Duodenal mucosa (tissue), 2 donors: ENCODE data around the gene HLCS.

Source experiments
- H3K27ac ChIP-seq: one replicate; pipeline ENCODE4 v1.7.0; 2013; ENCODE audit warnings: low read depth, low read length
- H3K27me3 ChIP-seq, 2 donors: one replicate each; pipeline ENCODE4 v1.7.0; 2013; ENCODE audit warnings: low read length in 2 of 2, control low read depth in 1 of 2; ENCODE audit not compliant: insufficient read depth in 2 of 2, control insufficient read depth in 1 of 2
- H3K36me3 ChIP-seq, 2 donors: one replicate each; pipeline ENCODE4 v1.7.0; 2013; ENCODE audit warnings: low read length in 2 of 2, control low read depth in 1 of 2; ENCODE audit not compliant: insufficient read depth in 2 of 2, control insufficient read depth in 1 of 2
- H3K4me1 ChIP-seq, 2 donors: one replicate each; pipeline ENCODE4 v1.7.0; 2013; ENCODE audit warnings: low read length in 2 of 2, control low read depth in 1 of 2; ENCODE audit not compliant: insufficient read depth in 2 of 2, control insufficient read depth in 1 of 2
- H3K4me3 ChIP-seq, 2 donors: one replicate each; pipeline ENCODE4 v1.7.0; 2013; ENCODE audit warnings: low read length in 2 of 2, low read depth in 1 of 2
- H3K9ac ChIP-seq, 2 donors: one replicate each; pipeline ENCODE4 v1.7.0; 2013; ENCODE audit warnings: low read length in 2 of 2, low read depth in 1 of 2
- H3K9me3 ChIP-seq, 2 donors: one replicate each; pipeline ENCODE4 v1.7.0; 2013; ENCODE audit warnings: low read length in 2 of 2, control low read depth in 1 of 2; ENCODE audit not compliant: control insufficient read depth in 1 of 2

Gene HLCS

GRCh38 chr21:36901575-36901974, 64.9 kb downstream of the HLCS start:
- Histone ChIP-seq H3K9ac (no peak overlapping the region), H3K36me3 (peaks cover 2% of the 10 kb centered on the region in 2 donors), H3K27me3 (no peaks in the 10 kb centered on the region), H3K4me3 (no peak overlapping the region), H3K27ac (no peak overlapping the region), H3K9me3 (no peaks in the 10 kb centered on the region), H3K4me1 (no peaks in the 10 kb centered on the region)

- no peak overlapping the region for H3K9ac ChIP-seq
- no peak overlapping the region for H3K27ac ChIP-seq
- H3K27me3 ChIP-seq = no peaks in the 10 kb centered on the region
- H3K9me3 ChIP-seq = no peaks in the 10 kb centered on the region
- no peaks in the 10 kb centered on the region for H3K4me1 ChIP-seq
- no peak overlapping the region for H3K4me3 ChIP-seq
- peaks cover 4 to 13% of the 10 kb centered on the region in 2 donors for H3K36me3 ChIP-seq
These were observed 72.9 kb downstream of the HLCS start for GRCh38 chr21:36893581-36893980.

GRCh38 chr21:36892201-36892600, 74.3 kb downstream of the HLCS start:
- no peak overlapping the region for H3K4me3 ChIP-seq

GRCh38 chr21:36891692-36892091, 74.8 kb downstream of the HLCS start:
- H3K27ac ChIP-seq = no peak overlapping the region
- H3K4me1 ChIP-seq = no peaks in the 10 kb centered on the region
- H3K27me3 ChIP-seq = no peaks in the 10 kb centered on the region
- peaks cover 3 to 13% of the 10 kb centered on the region in 2 donors for H3K36me3 ChIP-seq
- no peak overlapping the region for H3K9ac ChIP-seq
- no peaks in the 10 kb centered on the region for H3K9me3 ChIP-seq
- no peak overlapping the region for H3K4me3 ChIP-seq

More at GRCh38 chr21:36892201-36892600, 74.3 kb downstream of the HLCS start:
- H3K4me1 ChIP-seq = no peaks in the 10 kb centered on the region
- no peaks in the 10 kb centered on the region for H3K27me3 ChIP-seq
- H3K27ac ChIP-seq = no peak overlapping the region
- H3K9ac ChIP-seq = no peak overlapping the region
- no peaks in the 10 kb centered on the region for H3K9me3 ChIP-seq
- H3K36me3 ChIP-seq = peaks cover 4 to 13% of the 10 kb centered on the region in 2 donors

- Histone ChIP-seq H3K27ac (no peak overlapping the region), H3K27me3 (no peaks in the 10 kb centered on the region), H3K9ac (no peak overlapping the region), H3K4me1 (no peaks in the 10 kb centered on the region), H3K4me3 (no peak overlapping the region), H3K9me3 (no peaks in the 10 kb centered on the region), H3K36me3 (peaks cover 0 to 11% of the 10 kb centered on the region in 2 donors)
These were observed 75.3 kb downstream of the HLCS start for GRCh38 chr21:36891121-36891520.

GRCh38 chr21:36890086-36890485, 76.4 kb downstream of the HLCS start:
- Histone ChIP-seq H3K27ac (no peak overlapping the region), H3K36me3 (peaks cover 0 to 11% of the 10 kb centered on the region in 2 donors), H3K4me1 (no peaks in the 10 kb centered on the region), H3K9ac (no peak overlapping the region), H3K9me3 (no peaks in the 10 kb centered on the region), H3K4me3 (no peak overlapping the region), H3K27me3 (no peaks in the 10 kb centered on the region)

- Histone ChIP-seq H3K36me3 (peaks cover 3 to 11% of the 10 kb centered on the region in 2 donors), H3K4me3 (no peak overlapping the region), H3K27ac (no peak overlapping the region), H3K4me1 (no peaks in the 10 kb centered on the region), H3K27me3 (no peaks in the 10 kb centered on the region), H3K9me3 (peaks cover 0 to 2% of the 10 kb centered on the region in 2 donors), H3K9ac (no peak overlapping the region)
These were observed 77.1 kb downstream of the HLCS start for GRCh38 chr21:36889401-36889800.

- Histone ChIP-seq H3K27ac (no peak overlapping the region), H3K4me1 (no peaks in the 10 kb centered on the region), H3K27me3 (no peaks in the 10 kb centered on the region), H3K4me3 (no peak overlapping the region), H3K9me3 (peaks cover 7 to 11% of the 10 kb centered on the region in 2 donors), H3K36me3 (peaks cover 8% of the 10 kb centered on the region in 2 donors), H3K9ac (no peak overlapping the region)
These were observed 78.0 kb downstream of the HLCS start for GRCh38 chr21:36888466-36888865.

GRCh38 chr21:36887963-36888362, 78.5 kb downstream of the HLCS start:
- H3K4me3 ChIP-seq = no peak overlapping the region
- no peak overlapping the region for H3K27ac ChIP-seq
- peaks cover 8% of the 10 kb centered on the region in 2 donors for H3K36me3 ChIP-seq
- H3K27me3 ChIP-seq = no peaks in the 10 kb centered on the region
- peaks cover 8 to 14% of the 10 kb centered on the region in 2 donors for H3K9me3 ChIP-seq
- H3K9ac ChIP-seq = no peak overlapping the region
- no peaks in the 10 kb centered on the region for H3K4me1 ChIP-seq

- H3K4me1 ChIP-seq = no peaks in the 10 kb centered on the region
These were observed 82.7 kb downstream of the HLCS start for GRCh38 chr21:36883532-36884486.

More at GRCh38 chr21:36883532-36884486, 82.7 kb downstream of the HLCS start:
- Histone ChIP-seq H3K4me3 (no peak overlapping the region), H3K9me3 (peaks cover 8 to 14% of the 10 kb centered on the region in 2 donors), H3K27ac (no peak overlapping the region), H3K27me3 (no peaks in the 10 kb centered on the region), H3K36me3 (peaks cover 0 to 11% of the 10 kb centered on the region in 2 donors), H3K9ac (no peak overlapping the region)
